Measurements from ENCODE around the gene CAPN10.

- no peak for TF ChIP-seq POLR2AphosphoS5 (IDR thresholded peaks at IDR 0.05; ENCODE audit: low read depth, low read length)
- no peak for TF ChIP-seq POLR2A (IDR thresholded peaks at IDR 0.05; ENCODE audit: low read depth, low read length)
- TF ChIP-seq TAF1 (IDR thresholded peaks at IDR 0.05; ENCODE audit: borderline replicate concordance, low read depth, low read length), result no peak
Observed at GRCh38 chr2:240630771-240631547, 44.4 kb downstream of the CAPN10 start.

Data from GM12892 (cell line).